ENCODE data around the gene INVS. TPM values are rescaled to one million over a fixed set of nuclear protein-coding genes. Genes with fewer than 3 reads are reported as not detected.
"Not testable (repeated sequence)": the region's sequence is repeated elsewhere in the genome, so short reads cannot be mapped to it uniquely, and the experiment has no call there.

The INVS gene
- total and polyA plus RNA-seq, 2 experiments from 2014 or later, result 4.1 to 8.7 TPM

GRCh38 chr9:100062683-100063082 lies 36.4 kb upstream of the INVS start:
- not testable (repeated sequence) for H4K20me1 ChIP-seq (replicated peaks; ENCODE audit: insufficient read depth); ATAC-seq; H3K4me3 ChIP-seq; H3K36me3 ChIP-seq (ENCODE audit: insufficient read depth); H3K27ac ChIP-seq (ENCODE audit: low read depth); DNase-seq (ENCODE audit: low spot score); H3F3A ChIP-seq (replicated peaks; ENCODE audit: low read depth); H2AFZ ChIP-seq; H3K27me3 ChIP-seq (ENCODE audit: insufficient read depth); H3K4me3 Mint-ChIP-seq; H3K9me2 ChIP-seq (ENCODE audit: insufficient read depth); H3K27me3 Mint-ChIP-seq (ENCODE audit: insufficient read depth, low read depth, poor library complexity)
- peak overlapping the region; percentile 56; the same call in 1 of the 2 replicates for H3K27ac Mint-ChIP-seq
- H3K4me1 Mint-ChIP-seq, result peaks cover 12% of the 10 kb centered on the region
- Histone ChIP-seq H3K4me2 (peak overlapping the region; percentile 63; the same call in 1 of the 2 replicates), H3K79me2 (replicated peaks; ENCODE audit: insufficient read depth) (peaks cover 15% of the 10 kb centered on the region), H3K4me1 (ENCODE audit: insufficient read depth) (peaks cover 13% of the 10 kb centered on the region)
- peaks cover 14% of the 10 kb centered on the region for H3K36me3 Mint-ChIP-seq (ENCODE audit: low read depth)
- peaks cover 15% of the 10 kb centered on the region for H3K9me3 Mint-ChIP-seq

- peak; percentile 39; the same call in 2 of the 3 replicates for ATAC-seq
Observed at GRCh38 chr9:100063185-100063584, 35.9 kb upstream of the INVS start.

More at GRCh38 chr9:100063185-100063584, 35.9 kb upstream of the INVS start:
- TF ChIP-seq ZNF114 (CRISPR knock-in tag; IDR thresholded peaks at IDR 0.05), result no peak
- no peak for TF ChIP-seq POLR2AphosphoS5 (IDR thresholded peaks at IDR 0.05; ENCODE audit: low read depth)
- TF ChIP-seq ZNF462 (CRISPR knock-in tag; IDR thresholded peaks at IDR 0.05), result no peak
- TF ChIP-seq, protein P1, sequence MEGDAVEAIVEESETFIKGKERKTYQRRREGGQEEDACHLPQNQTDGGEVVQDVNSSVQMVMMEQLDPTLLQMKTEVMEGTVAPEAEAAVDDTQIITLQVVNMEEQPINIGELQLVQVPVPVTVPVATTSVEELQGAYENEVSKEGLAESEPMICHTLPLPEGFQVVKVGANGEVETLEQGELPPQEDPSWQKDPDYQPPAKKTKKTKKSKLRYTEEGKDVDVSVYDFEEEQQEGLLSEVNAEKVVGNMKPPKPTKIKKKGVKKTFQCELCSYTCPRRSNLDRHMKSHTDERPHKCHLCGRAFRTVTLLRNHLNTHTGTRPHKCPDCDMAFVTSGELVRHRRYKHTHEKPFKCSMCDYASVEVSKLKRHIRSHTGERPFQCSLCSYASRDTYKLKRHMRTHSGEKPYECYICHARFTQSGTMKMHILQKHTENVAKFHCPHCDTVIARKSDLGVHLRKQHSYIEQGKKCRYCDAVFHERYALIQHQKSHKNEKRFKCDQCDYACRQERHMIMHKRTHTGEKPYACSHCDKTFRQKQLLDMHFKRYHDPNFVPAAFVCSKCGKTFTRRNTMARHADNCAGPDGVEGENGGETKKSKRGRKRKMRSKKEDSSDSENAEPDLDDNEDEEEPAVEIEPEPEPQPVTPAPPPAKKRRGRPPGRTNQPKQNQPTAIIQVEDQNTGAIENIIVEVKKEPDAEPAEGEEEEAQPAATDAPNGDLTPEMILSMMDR (conservative IDR thresholded peaks at IDR 0.05; ENCODE audit: low read depth in 2 of 2), result no peak
- Histone ChIP-seq H3K4me3 (peak overlapping the region; percentile 23), H2AFZ (no peak overlapping the region), H3K36me3 (ENCODE audit: insufficient read depth) (no peaks in the 10 kb centered on the region), H3F3A (replicated peaks; ENCODE audit: low read depth) (no peaks in the 10 kb centered on the region), H3K9me2 (ENCODE audit: insufficient read depth) (no peaks in the 10 kb centered on the region), H3K4me2 (peak overlapping the region; percentile 63), H3K4me1 (ENCODE audit: insufficient read depth) (peaks cover 13% of the 10 kb centered on the region), H3K27ac (ENCODE audit: low read depth) (no peak overlapping the region), H4K20me1 (replicated peaks; ENCODE audit: insufficient read depth) (no peaks in the 10 kb centered on the region; the same call in 1 of the 2 replicates), H3K27me3 (ENCODE audit: insufficient read depth) (no peaks in the 10 kb centered on the region), H3K79me2 (replicated peaks; ENCODE audit: insufficient read depth) (peaks cover 15% of the 10 kb centered on the region)
- Mint-ChIP-seq H3K36me3 (ENCODE audit: low read depth) (peaks cover 14% of the 10 kb centered on the region), H3K4me1 (peaks cover 12% of the 10 kb centered on the region), H3K27ac (no peak overlapping the region; the same call in 1 of the 2 replicates), H3K9me3 (peaks cover 16% of the 10 kb centered on the region), H3K27me3 (ENCODE audit: insufficient read depth, low read depth, poor library complexity) (peaks cover 4% of the 10 kb centered on the region), H3K4me3 (peak overlapping the region; percentile 49)
- DNase-seq (ENCODE audit: low spot score), result peak; percentile 32

Measured in GM23338 (cell line).